Thyroid gland (tissue), 4 donors: ENCODE measurements around the gene CDH4.

Experiments
- CTCF ChIP-seq, 6 experiments: fragments of 200-600 bp in 3 of 6; fragments of 450-650 bp in 3 of 6; sonication (generic) in 3 of 6; IDR thresholded peaks; one replicate each; pipeline ENCODE4 v1.5.1; 2016 to 2019; ENCODE audit warnings: antibody characterized with exemption in 6 of 6, mild to moderate bottlenecking in 2 of 6, inconsistent platforms in 1 of 6, moderate library complexity in 1 of 6
- POLR2A ChIP-seq, 2 donors: fragments of 450-650 bp; IDR thresholded peaks; one replicate each; pipeline ENCODE4 v1.6.1; 2017; ENCODE audit warnings: antibody characterized with exemption in 2 of 2, mild to moderate bottlenecking in 2 of 2, moderate library complexity in 1 of 2

GRCh38 chr20:61937146-61937962, 685.3 kb downstream of the CDH4 start:
- TF ChIP-seq CTCF (IDR thresholded peaks at IDR 0.05) (no peak), POLR2A (IDR thresholded peaks at IDR 0.05) (no peak)
